Measurements from ENCODE around the gene DYNLT1.
"Not testable (repeated sequence)": the region's sequence is repeated elsewhere in the genome, so short reads cannot be mapped to it uniquely, and the experiment has no call there.

The DYNLT1 gene

GRCh38 chr6:158677906-158678578 lies 33.5 kb upstream of the DYNLT1 start:
- no peak overlapping the region for H3K4me3 ChIP-seq (replicated peaks; ENCODE audit: insufficient read depth, low read length)
- peaks cover 4% of the 10 kb centered on the region for H3K27me3 ChIP-seq (ENCODE audit: insufficient read depth, poor library complexity, severe bottlenecking)
- no peak overlapping the region for H3K27ac ChIP-seq (replicated peaks)
- DNase-seq (ENCODE audit: low read depth in 1 of 2, low spot score in 1 of 2) = no peak
- TF ChIP-seq REST (IDR thresholded peaks at IDR 0.05; ENCODE audit: insufficient replicate concordance, low read depth) (no peak), GABPA (IDR thresholded peaks at IDR 0.05; ENCODE audit: low read depth) (no peak), POLR2AphosphoS5 (IDR thresholded peaks at IDR 0.05; ENCODE audit: low read depth) (no peak), SPI1 (IDR thresholded peaks at IDR 0.05; ENCODE audit: borderline replicate concordance, low read depth) (no peak), CTCF (IDR thresholded peaks at IDR 0.05; ENCODE audit: insufficient read depth, low read length) (no peak)

GRCh38 chr6:158677094-158677493 lies 32.6 kb upstream of the DYNLT1 start:
- not testable (repeated sequence) for H3K4me3 ChIP-seq (replicated peaks; ENCODE audit: insufficient read depth, low read length); H3K27ac ChIP-seq (replicated peaks); H3K27me3 ChIP-seq (ENCODE audit: insufficient read depth, poor library complexity, severe bottlenecking); DNase-seq (ENCODE audit: low read depth in 1 of 2, low spot score in 1 of 2)

GRCh38 chr6:158674342-158675131 lies 30.0 kb upstream of the DYNLT1 start:
- no peak overlapping the region for H3K4me3 ChIP-seq (replicated peaks; ENCODE audit: insufficient read depth, low read length)
- H3K27ac ChIP-seq (replicated peaks) = no peak overlapping the region
- no peak for TF ChIP-seq CTCF (IDR thresholded peaks at IDR 0.05; ENCODE audit: insufficient read depth, low read length)
- no peak for TF ChIP-seq GABPA (IDR thresholded peaks at IDR 0.05; ENCODE audit: low read depth)
- TF ChIP-seq REST (IDR thresholded peaks at IDR 0.05; ENCODE audit: insufficient replicate concordance, low read depth) = no peak
- TF ChIP-seq POLR2AphosphoS5 (IDR thresholded peaks at IDR 0.05; ENCODE audit: low read depth) = no peak
- TF ChIP-seq SPI1 (IDR thresholded peaks at IDR 0.05; ENCODE audit: borderline replicate concordance, low read depth) = no peak
- H3K27me3 ChIP-seq (ENCODE audit: insufficient read depth, poor library complexity, severe bottlenecking) = peaks cover 10% of the 10 kb centered on the region
- DNase-seq (ENCODE audit: low read depth in 1 of 2, low spot score in 1 of 2) = no peak

GRCh38 chr6:158672726-158673125 lies 28.2 kb upstream of the DYNLT1 start:
- no peak for TF ChIP-seq SPI1 (IDR thresholded peaks at IDR 0.05; ENCODE audit: borderline replicate concordance, low read depth)
- TF ChIP-seq POLR2AphosphoS5 (IDR thresholded peaks at IDR 0.05; ENCODE audit: low read depth) = no peak
- TF ChIP-seq REST (IDR thresholded peaks at IDR 0.05; ENCODE audit: insufficient replicate concordance, low read depth) = no peak
- TF ChIP-seq CTCF (IDR thresholded peaks at IDR 0.05; ENCODE audit: insufficient read depth, low read length) = no peak
- no peak for TF ChIP-seq GABPA (IDR thresholded peaks at IDR 0.05; ENCODE audit: low read depth)

GRCh38 chr6:158672119-158672518 lies 27.6 kb upstream of the DYNLT1 start:
- not testable (repeated sequence) for H3K4me3 ChIP-seq (replicated peaks; ENCODE audit: insufficient read depth, low read length); DNase-seq (ENCODE audit: low read depth in 1 of 2, low spot score in 1 of 2)
- peaks cover 19% of the 10 kb centered on the region for H3K27me3 ChIP-seq (ENCODE audit: insufficient read depth, poor library complexity, severe bottlenecking)

More at GRCh38 chr6:158672726-158673125, 28.2 kb upstream of the DYNLT1 start:
- no peak overlapping the region for H3K4me3 ChIP-seq (replicated peaks; ENCODE audit: insufficient read depth, low read length)
- H3K27ac ChIP-seq (replicated peaks) = no peak overlapping the region
- peaks cover 19% of the 10 kb centered on the region for H3K27me3 ChIP-seq (ENCODE audit: insufficient read depth, poor library complexity, severe bottlenecking)
- DNase-seq (ENCODE audit: low read depth in 1 of 2, low spot score in 1 of 2) = no peak

More at GRCh38 chr6:158672119-158672518, 27.6 kb upstream of the DYNLT1 start:
- H3K27ac ChIP-seq (replicated peaks) = not testable (repeated sequence)
